Activated CD8-positive, alpha-beta memory T cell treated with anti-CD3 and anti-CD28 coated beads for 36 hours (primary cell): ENCODE measurements around the gene DLGAP3. TPM values are rescaled to one million over a fixed set of nuclear protein-coding genes. Genes with fewer than 3 reads are reported as not detected.
"Not testable (repeated sequence)": the region's sequence is repeated elsewhere in the genome, so short reads cannot be mapped to it uniquely, and the experiment has no call there.

Experiments used
- CTCF ChIA-PET: fragments of 350-600 bp; sonication (Branson Sonifier 250); formaldehyde crosslinking; loops from one replicate; lab custom pipeline; 2021; ENCODE audit warnings: antibody characterized with exemption; lab: Charles Lee
- POLR2A ChIA-PET: fragments of 350-600 bp; sonication (Branson Sonifier 250); formaldehyde crosslinking; loops from one replicate; lab custom pipeline; 2021; ENCODE audit warnings: antibody characterized with exemption; lab: Charles Lee
- total RNA-seq, 2 experiments: library from RNA; stranded (reverse); gene quantifications; one replicate each; pipeline ENCODE4 v1.2.3, GENCODE V29; 2021

DLGAP3 gene
- under 1 TPM; 0.72 to 0.80 TPM for total RNA-seq

- ChIA-PET POLR2A (no interaction called here), CTCF (interaction anchor here (0.6 kb wide), 1 partner anchor 16 kb away, joined by 3 read pairs; no protein-coding TSS in a partner anchor)
Observed at GRCh38 chr1:34929497-34929852, at the start of gene DLGAP3. Gene DLGAP3, minus strand, starts transcription at chr1:34929650. Its CDS starts 24,267 bp downstream, at chr1:34905383.

GRCh38 chr1:34978921-34979320, 49.5 kb upstream of the DLGAP3 start:
- POLR2A ChIA-PET: no interaction called here
- CTCF ChIA-PET: no interaction called here

GRCh38 chr1:34977858-34978257, 48.4 kb upstream of the DLGAP3 start:
- POLR2A ChIA-PET: no interaction called here
- CTCF ChIA-PET: interaction anchor here (0.6 kb wide), 1 partner anchor 224 kb away, joined by 3 read pairs; no protein-coding TSS in a partner anchor

- POLR2A ChIA-PET: no interaction called here
- CTCF ChIA-PET: no interaction called here
Observed at GRCh38 chr1:34977210-34977471, 47.7 kb upstream of the DLGAP3 start.

- POLR2A ChIA-PET: interaction anchor here (1.6 kb wide), 1 partner anchor 8 kb away, joined by 5 read pairs; no protein-coding TSS in a partner anchor
- CTCF ChIA-PET: no interaction called here
Observed at GRCh38 chr1:34976384-34977209, 47.1 kb upstream of the DLGAP3 start.

GRCh38 chr1:34975771-34976170, 46.3 kb upstream of the DLGAP3 start:
- ChIA-PET POLR2A (interaction anchor here (1.6 kb wide), 1 partner anchor 9 kb away, joined by 5 read pairs; no protein-coding TSS in a partner anchor), CTCF (no interaction called here)

GRCh38 chr1:34975338-34975737, 45.9 kb upstream of the DLGAP3 start:
- CTCF ChIA-PET: no interaction called here
- POLR2A ChIA-PET: interaction anchor here (1.6 kb wide), 1 partner anchor 9 kb away, joined by 5 read pairs; no protein-coding TSS in a partner anchor

GRCh38 chr1:34974626-34975025, 45.2 kb upstream of the DLGAP3 start:
- POLR2A ChIA-PET: no interaction called here
- CTCF ChIA-PET: no interaction called here

GRCh38 chr1:34973326-34973725, 43.9 kb upstream of the DLGAP3 start:
- POLR2A ChIA-PET: no interaction called here
- CTCF ChIA-PET: no interaction called here

- ChIA-PET POLR2A (no interaction called here), CTCF (no interaction called here)
Observed at GRCh38 chr1:34970829-34971228, 41.4 kb upstream of the DLGAP3 start.

- CTCF ChIA-PET: no interaction called here
- POLR2A ChIA-PET: no interaction called here
Observed at GRCh38 chr1:34970220-34970735, 40.8 kb upstream of the DLGAP3 start.

- CTCF ChIA-PET: not testable (repeated sequence)
Observed at GRCh38 chr1:34968297-34968696, 38.8 kb upstream of the DLGAP3 start.

GRCh38 chr1:34967672-34968071, 38.2 kb upstream of the DLGAP3 start:
- POLR2A ChIA-PET, CTCF ChIA-PET: not testable (repeated sequence)

More at GRCh38 chr1:34968297-34968696, 38.8 kb upstream of the DLGAP3 start:
- POLR2A ChIA-PET: not testable (repeated sequence)

GRCh38 chr1:34965597-34965996, 36.1 kb upstream of the DLGAP3 start:
- ChIA-PET POLR2A (no interaction called here), CTCF (no interaction called here)

- POLR2A ChIA-PET: no interaction called here
- CTCF ChIA-PET: no interaction called here
Observed at GRCh38 chr1:34950428-34950827, 21.0 kb upstream of the DLGAP3 start.

GRCh38 chr1:34948739-34949138, 19.3 kb upstream of the DLGAP3 start:
- CTCF ChIA-PET, POLR2A ChIA-PET: not testable (repeated sequence)

GRCh38 chr1:34947641-34948314, 18.3 kb upstream of the DLGAP3 start:
- POLR2A ChIA-PET, CTCF ChIA-PET: not testable (repeated sequence)

- ChIA-PET CTCF (interaction anchor here (0.7 kb wide), 1 partner anchor 729 kb away, joined by 5 read pairs; no protein-coding TSS in a partner anchor), POLR2A (no interaction called here)
Observed at GRCh38 chr1:34946211-34946610, 16.8 kb upstream of the DLGAP3 start.

GRCh38 chr1:34941798-34942197, 12.3 kb upstream of the DLGAP3 start:
- POLR2A ChIA-PET, CTCF ChIA-PET: not testable (repeated sequence)

- ChIA-PET POLR2A (no interaction called here), CTCF (interaction anchor here (0.9 kb wide), 1 partner anchor 42 kb away, joined by 3 read pairs; no protein-coding TSS in a partner anchor)
Observed at GRCh38 chr1:34930702-34931071, 1.2 kb upstream of the DLGAP3 start.
